ENCODE data around the gene GTPBP3.
A peak's percentile ranks its signal among the peaks of the same experiment; 100 is the strongest.

GTPBP3 gene

GRCh38 chr19:17296273-17296672, 41.1 kb upstream of the GTPBP3 start:
- no peak overlapping the region for H3K4me3 ChIP-seq (replicated peaks in 1 of 2; ENCODE audit: low read depth in 2 of 2, low read length in 2 of 2)
- TF ChIP-seq CTCF (IDR thresholded peaks at IDR 0.05; ENCODE audit: low read depth, low read length), result no peak
- DNase-seq (ENCODE audit: low read depth in 2 of 2), result no peak

GRCh38 chr19:17296976-17297375, 40.4 kb upstream of the GTPBP3 start:
- no peak for DNase-seq (ENCODE audit: low read depth in 2 of 2)
- no peak for TF ChIP-seq CTCF (IDR thresholded peaks at IDR 0.05; ENCODE audit: low read depth, low read length)
- no peak overlapping the region for H3K4me3 ChIP-seq (replicated peaks in 1 of 2; ENCODE audit: low read depth in 2 of 2, low read length in 2 of 2)

- no peak for DNase-seq (ENCODE audit: low read depth in 2 of 2)
- TF ChIP-seq CTCF (IDR thresholded peaks at IDR 0.05; ENCODE audit: low read depth, low read length), result no peak
- no peak overlapping the region for H3K4me3 ChIP-seq (replicated peaks in 1 of 2; ENCODE audit: low read depth in 2 of 2, low read length in 2 of 2)
Observed at GRCh38 chr19:17300992-17301619, 36.2 kb upstream of the GTPBP3 start.

GRCh38 chr19:17302391-17303166, 34.8 kb upstream of the GTPBP3 start:
- no peak for DNase-seq (ENCODE audit: low read depth in 2 of 2)
- no peak for TF ChIP-seq CTCF (IDR thresholded peaks at IDR 0.05; ENCODE audit: low read depth, low read length)
- peak overlapping the region; percentile 68 to 69 for H3K4me3 ChIP-seq (replicated peaks in 1 of 2; ENCODE audit: low read depth in 2 of 2, low read length in 2 of 2)

- DNase-seq (ENCODE audit: low read depth in 2 of 2), result peak; percentile 97
- TF ChIP-seq CTCF (IDR thresholded peaks at IDR 0.05; ENCODE audit: low read depth, low read length), result peak; percentile 32
Observed at GRCh38 chr19:17303167-17303939, 34.0 kb upstream of the GTPBP3 start, which contains the start of gene ABHD8. Gene ABHD8 (minus strand): TSS chr19:17303425. CDS start chr19:17301616, 1,809 bp downstream.

GRCh38 chr19:17303940-17304267, 33.4 kb upstream of the GTPBP3 start:
- TF ChIP-seq CTCF (IDR thresholded peaks at IDR 0.05; ENCODE audit: low read depth, low read length), result no peak
- H3K4me3 ChIP-seq (replicated peaks in 1 of 2; ENCODE audit: low read depth in 2 of 2, low read length in 2 of 2), result no peak overlapping the region
- no peak for DNase-seq (ENCODE audit: low read depth in 2 of 2)

More at GRCh38 chr19:17303167-17303939, 34.0 kb upstream of the GTPBP3 start, which contains the start of gene ABHD8:
- H3K4me3 ChIP-seq (replicated peaks in 1 of 2; ENCODE audit: low read depth in 2 of 2, low read length in 2 of 2), result peak within 1 kb of the TSS; percentile 68 to 69
